GM18519 (cell line): ENCODE data around the gene LPCAT2.

Experiments used
- ATAC-seq: cut with Tn5 transposase; IDR thresholded peaks from one replicate; pipeline ENCODE4 v1.9.1; 2021; ENCODE audit warnings: mild to moderate bottlenecking, moderate library complexity; ENCODE audit not compliant: unreplicated experiment, low FRiP score

Gene LPCAT2

GRCh38 chr16:55480228-55480655 lies 28.6 kb upstream of the LPCAT2 start:
- ATAC-seq, result no peak

- no peak for ATAC-seq
Observed at GRCh38 chr16:55481023-55481422, 27.8 kb upstream of the LPCAT2 start.

DNA sequence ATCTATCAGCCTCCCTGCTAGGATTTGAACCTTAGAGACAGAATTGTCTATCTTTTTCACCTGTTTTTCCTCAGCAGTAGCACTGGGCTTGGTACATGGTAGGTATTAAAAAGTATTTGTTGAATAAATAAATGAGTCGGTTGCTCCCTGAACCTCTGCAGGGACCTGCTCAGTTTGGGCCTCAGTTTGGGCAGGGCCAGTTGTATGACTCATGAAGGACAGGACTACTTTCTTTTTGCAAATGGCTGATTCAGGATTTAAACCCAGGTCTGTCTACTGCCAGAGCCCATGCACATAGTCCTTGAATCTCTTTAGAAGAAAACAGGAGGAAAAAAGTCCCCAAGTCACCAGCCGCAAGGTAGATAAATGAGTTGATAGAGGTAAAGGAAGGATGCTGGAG lies 26.8 kb upstream of the LPCAT2 start:
- no peak for ATAC-seq

GRCh38 chr16:55487048-55487803 lies 21.6 kb upstream of the LPCAT2 start:
- ATAC-seq, result no peak

GRCh38 chr16:55488306-55488705 lies 20.6 kb upstream of the LPCAT2 start:
- no peak for ATAC-seq

DNA sequence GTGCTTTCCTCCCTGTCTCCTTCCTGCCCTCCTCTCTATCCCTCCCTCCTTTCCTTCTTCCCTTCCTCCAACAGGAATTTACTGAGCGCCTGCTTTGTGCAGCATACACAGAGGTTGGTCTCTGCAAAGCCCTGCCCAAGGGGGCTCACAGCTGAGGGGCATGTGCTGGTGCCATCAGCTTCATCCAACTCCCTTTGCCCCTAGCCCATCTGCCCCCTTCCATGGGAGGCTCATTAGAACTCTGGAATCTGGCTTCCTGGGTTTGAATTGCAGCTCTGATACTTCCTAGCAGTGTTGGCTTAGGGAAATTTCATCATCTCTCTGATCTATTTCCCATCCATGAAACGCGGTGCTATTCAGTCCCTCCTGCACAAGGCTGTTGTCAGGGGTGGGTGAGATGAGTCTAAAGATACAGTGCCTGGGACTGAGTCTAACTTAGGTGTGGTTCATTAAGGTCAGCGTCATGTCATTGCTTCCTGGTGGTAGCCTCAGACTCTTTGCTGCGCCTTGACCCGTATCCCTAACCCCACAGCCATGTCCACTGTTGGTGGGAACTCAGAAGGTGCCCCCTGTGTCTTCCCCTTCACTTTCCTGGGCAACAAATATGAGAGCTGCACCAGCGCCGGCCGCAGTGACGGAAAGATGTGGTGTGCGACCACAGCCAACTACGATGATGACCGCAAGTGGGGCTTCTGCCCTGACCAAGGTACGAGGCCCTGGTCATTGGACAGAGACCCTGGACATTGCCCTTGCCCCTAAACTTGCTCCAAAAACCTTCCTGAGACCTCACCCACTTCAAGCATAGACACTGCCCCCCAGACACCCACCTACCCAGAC lies 19.5 kb upstream of the LPCAT2 start:
- no peak for ATAC-seq

GRCh38 chr16:55489956-55490265 lies 19.0 kb upstream of the LPCAT2 start:
- no peak for ATAC-seq

DNA sequence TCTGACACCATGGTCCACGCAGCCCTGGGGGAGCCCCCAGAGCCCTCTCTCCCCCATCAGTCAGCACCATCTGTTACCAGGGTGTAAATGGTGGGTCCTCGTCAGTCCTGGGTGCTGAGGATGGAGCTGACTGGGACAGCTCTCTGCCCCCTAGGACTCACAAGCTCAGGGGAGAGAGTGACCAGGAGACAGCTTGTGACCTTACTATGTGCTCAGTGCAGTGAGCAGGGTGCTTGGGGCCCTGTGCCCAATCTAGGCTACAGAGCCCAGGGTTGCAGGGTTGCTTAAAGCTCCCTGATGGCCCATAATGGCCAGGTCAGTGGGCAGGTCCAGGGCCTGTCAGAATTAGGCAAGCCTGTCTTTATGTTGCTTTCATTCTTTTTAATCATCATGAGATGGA lies 18.6 kb upstream of the LPCAT2 start:
- no peak for ATAC-seq

DNA sequence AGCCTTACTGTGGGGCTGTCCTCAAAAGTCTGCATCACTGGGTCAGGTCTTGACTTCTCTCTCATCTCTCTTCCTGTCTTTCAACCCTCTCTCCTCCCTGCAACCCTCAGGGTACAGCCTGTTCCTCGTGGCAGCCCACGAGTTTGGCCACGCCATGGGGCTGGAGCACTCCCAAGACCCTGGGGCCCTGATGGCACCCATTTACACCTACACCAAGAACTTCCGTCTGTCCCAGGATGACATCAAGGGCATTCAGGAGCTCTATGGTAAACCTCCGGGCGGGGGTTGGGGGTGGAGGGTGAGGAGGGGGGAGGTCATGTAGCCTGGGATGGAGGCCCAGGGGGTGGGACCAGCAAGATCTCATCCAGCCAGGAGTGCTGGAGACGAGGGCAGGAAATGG lies 17.2 kb upstream of the LPCAT2 start:
- no peak for ATAC-seq

DNA sequence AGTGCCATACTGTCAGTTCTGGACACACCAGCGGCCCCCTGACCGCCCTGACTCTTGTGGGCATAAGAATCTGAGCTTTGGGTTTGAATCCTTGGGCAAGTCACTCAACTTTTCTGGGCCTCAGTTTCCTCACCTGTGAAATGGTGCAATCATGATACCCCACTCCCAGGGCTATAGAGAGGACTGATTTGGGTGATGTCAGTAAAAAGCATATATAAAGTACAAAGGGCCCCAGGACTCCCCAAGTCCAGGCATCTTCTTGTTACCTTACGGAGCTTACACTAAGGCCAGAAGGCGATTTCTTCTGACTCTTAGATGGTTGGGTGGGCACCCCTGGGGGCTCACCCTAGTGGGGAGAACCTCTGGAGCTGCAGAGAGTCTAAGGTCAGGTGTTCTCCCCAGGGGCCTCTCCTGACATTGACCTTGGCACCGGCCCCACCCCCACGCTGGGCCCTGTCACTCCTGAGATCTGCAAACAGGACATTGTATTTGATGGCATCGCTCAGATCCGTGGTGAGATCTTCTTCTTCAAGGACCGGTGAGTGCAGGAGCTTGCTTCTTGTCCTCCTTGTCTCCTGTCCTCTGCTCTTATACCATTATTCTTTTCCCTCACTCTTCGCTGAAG lies 16.0 kb upstream of the LPCAT2 start:
- no peak for ATAC-seq

GRCh38 chr16:55494994-55495421 lies 13.9 kb upstream of the LPCAT2 start:
- ATAC-seq, result no peak

- ATAC-seq, result no peak
Observed at GRCh38 chr16:55495616-55496289, 13.1 kb upstream of the LPCAT2 start.

GRCh38 chr16:55496509-55497145 lies 12.2 kb upstream of the LPCAT2 start:
- ATAC-seq, result no peak

GRCh38 chr16:55497558-55497957 lies 11.3 kb upstream of the LPCAT2 start:
- no peak for ATAC-seq

- no peak for ATAC-seq
Observed at GRCh38 chr16:55498101-55498500, 10.8 kb upstream of the LPCAT2 start.

DNA sequence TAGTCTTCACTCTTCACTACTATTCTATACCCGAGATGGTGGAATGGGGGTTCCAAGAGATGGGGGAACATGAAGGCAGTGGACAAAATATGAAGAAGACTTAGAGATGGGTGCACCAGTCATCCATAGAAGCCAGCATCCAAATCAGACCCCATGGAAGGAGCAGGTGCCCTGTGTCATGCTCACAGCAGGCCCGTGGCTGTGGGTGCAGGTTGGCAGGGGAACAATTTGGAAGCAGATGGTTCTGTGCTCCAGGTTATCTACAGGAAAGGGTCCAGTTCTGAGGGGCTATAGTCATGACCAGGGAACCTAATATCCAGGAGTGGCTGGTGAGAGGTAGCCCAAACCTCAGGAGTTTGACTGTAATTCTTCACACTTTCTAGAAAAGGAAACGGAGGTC lies 9.6 kb upstream of the LPCAT2 start:
- ATAC-seq, result no peak

DNA sequence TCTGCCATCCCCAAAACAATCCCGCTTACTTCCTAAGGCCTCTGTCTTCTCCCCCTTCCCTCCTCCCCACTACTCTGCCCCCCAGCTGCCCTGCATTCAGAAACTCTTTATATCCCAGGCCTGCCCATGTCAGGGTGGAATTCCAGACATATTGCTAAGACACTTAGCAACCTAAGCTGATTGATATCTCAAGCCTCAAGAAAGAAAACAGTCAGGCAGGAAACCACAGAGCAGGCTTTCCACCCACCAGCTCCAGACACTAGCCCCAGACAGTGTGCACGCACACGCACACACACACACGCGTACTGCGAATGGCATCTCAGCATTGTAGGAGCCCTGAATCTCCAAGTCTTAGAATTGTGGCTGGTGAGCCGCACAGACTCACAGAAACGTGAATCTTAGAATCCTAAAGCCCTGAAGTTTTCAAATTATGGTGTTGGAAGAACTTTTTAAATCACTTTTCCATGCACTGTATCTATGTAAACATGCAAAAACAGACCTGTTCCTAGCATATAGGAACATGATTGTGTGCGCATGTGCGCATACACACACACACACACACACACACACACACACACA lies 8.8 kb upstream of the LPCAT2 start:
- no peak for ATAC-seq

DNA sequence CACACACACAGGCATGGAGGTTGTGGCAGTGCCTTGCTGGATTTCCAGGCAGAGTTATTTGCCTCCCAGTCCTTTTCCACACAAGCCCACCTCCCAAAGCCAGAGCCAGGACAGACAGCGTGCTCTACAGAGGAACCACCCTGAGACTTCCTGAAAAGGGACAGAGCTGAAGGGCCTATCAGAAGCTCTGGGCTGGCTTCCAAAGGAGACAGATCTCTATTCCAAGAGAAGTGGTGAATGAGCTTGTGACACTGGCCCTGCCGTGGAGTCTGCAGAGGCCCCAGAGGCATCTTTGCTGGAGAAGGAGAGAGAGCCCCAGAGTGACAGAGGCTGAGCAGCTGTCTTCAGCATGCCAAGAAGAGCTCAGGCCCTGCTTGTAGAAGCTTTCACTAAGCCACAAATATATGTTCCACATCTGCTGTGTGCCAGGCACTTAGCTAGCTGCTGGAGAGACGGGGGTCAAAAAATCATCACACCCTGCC lies 8.3 kb upstream of the LPCAT2 start:
- no peak for ATAC-seq

DNA sequence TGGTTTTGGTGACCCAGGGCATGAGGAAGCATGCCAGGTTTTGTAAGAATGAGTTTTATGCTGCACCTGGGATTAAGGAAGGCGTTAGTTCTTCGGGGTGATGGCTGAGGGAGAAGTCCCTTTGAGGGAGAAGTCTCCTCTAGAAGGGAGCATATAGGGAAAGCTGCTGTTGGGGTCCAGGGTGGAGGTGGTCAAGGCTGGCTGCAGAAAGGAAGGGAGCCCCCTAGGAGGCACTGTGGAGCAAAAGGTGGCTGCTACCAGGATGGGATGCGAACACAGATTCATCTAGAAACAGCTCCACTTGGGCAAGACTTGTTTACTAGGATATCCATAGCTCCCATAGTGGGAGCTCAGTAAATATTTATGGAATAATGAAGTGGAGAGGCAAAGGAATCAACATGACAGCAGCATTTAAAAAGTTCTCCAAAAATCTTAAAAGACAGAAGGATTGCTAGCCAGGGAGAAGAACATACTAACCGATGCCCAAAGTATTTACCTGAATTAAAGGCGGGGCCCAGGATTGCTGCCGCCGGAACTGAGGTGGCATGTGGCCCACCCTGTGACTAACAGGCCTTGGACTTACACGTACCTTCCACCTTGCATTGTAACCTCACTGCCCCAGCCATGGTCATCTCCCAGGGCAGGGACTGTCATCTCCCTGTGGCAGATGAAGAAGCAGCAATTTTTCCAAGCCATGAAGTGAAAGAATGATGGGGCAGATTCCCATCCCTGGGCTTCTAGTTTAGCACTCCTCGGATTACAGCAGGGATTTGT lies 7.1 kb upstream of the LPCAT2 start:
- no peak for ATAC-seq
